HEK293 (cell line): ENCODE data around the gene TSPAN11.

Experiments
- CTCF ChIA-PET: fragments of 350-600 bp; formaldehyde crosslinking; extraction: SDS; loops from one replicate; lab custom pipeline; 2021; ENCODE audit warnings: antibody characterized with exemption; lab: Yijun Ruan, JAX
- POLR2A ChIA-PET: fragments of 300-600 bp; formaldehyde crosslinking; extraction: SDS; loops from one replicate; lab custom pipeline; 2020; ENCODE audit warnings: antibody characterized with exemption, inconsistent platforms; lab: Yijun Ruan, JAX
- H3K27ac ChIP-seq: fragments of 200-500 bp; sonication (Bioruptor generic); 2 replicates; pipeline ENCODE4 v1.5.1; 2014; ENCODE audit warnings: low read depth, low read length, control low read depth, inconsistent platforms; ENCODE audit errors: extremely low read depth
- H3K36me3 ChIP-seq, 2 experiments: fragments of 200-500 bp in 1 of 2; sonication (Bioruptor generic) in 1 of 2; 1 replicate in 1 of 2; 2 replicates in 1 of 2; pipeline ENCODE4 v1.5.1; 2014 to 2017; ENCODE audit warnings: inconsistent platforms in 2 of 2, low read length in 2 of 2; ENCODE audit not compliant: control insufficient read depth in 2 of 2, insufficient read depth in 1 of 2
- H3K4me1 ChIP-seq: fragments of 200-500 bp; sonication (Bioruptor generic); 2 replicates; pipeline ENCODE4 v1.5.1; 2014; ENCODE audit warnings: mild to moderate bottlenecking, low read length, inconsistent platforms; ENCODE audit not compliant: control insufficient read depth, insufficient read depth
- H3K4me3 ChIP-seq: 2 replicates; pipeline ENCODE4 v1.5.1; 2011; ENCODE audit warnings: low read depth, mild to moderate bottlenecking, control low read depth, low read length, moderate library complexity
- H3K9me3 ChIP-seq: fragments of 200-500 bp; sonication (Bioruptor generic); 2 replicates; pipeline ENCODE4 v1.5.1; 2014; ENCODE audit warnings: low read depth, low read length, inconsistent platforms; ENCODE audit not compliant: control insufficient read depth, insufficient read depth
- HOXC10 ChIP-seq: sonication (generic); formaldehyde crosslinking; IDR thresholded peaks from 2 replicates; pipeline ENCODE4 v1.8.1; 2023; ENCODE audit warnings: mild to moderate bottlenecking, missing genetic modification reagents
- KLF1 ChIP-seq: fragments of 450-650 bp; formaldehyde crosslinking; IDR thresholded peaks from 2 replicates; pipeline ENCODE4 v1.5.1; 2016; ENCODE audit warnings: missing biosample characterization, missing genetic modification characterization
- OVOL3 ChIP-seq: fragments of 450-650 bp; formaldehyde crosslinking; IDR thresholded peaks from 2 replicates; pipeline ENCODE4 v1.5.1; 2016; ENCODE audit warnings: missing biosample characterization, missing genetic modification characterization
- PRDM10 ChIP-seq: fragments of 450-650 bp; formaldehyde crosslinking; IDR thresholded peaks from 2 replicates; pipeline ENCODE4 v1.5.1; 2016; ENCODE audit warnings: missing biosample characterization, missing genetic modification characterization
- PRDM6 ChIP-seq: fragments of 450-650 bp; formaldehyde crosslinking; IDR thresholded peaks from 2 replicates; pipeline ENCODE4 v1.5.1; 2017; ENCODE audit warnings: missing biosample characterization, missing genetic modification characterization
- SP7 ChIP-seq: fragments of 450-650 bp; formaldehyde crosslinking; IDR thresholded peaks from 2 replicates; pipeline ENCODE4 v1.5.1; 2016; ENCODE audit warnings: missing biosample characterization, missing genetic modification characterization
- ZBTB1 ChIP-seq: fragments of 450-650 bp; formaldehyde crosslinking; IDR thresholded peaks from 2 replicates; pipeline ENCODE4 v1.5.1; 2016; ENCODE audit warnings: missing biosample characterization, missing genetic modification characterization
- ZNF18 ChIP-seq: fragments of 450-650 bp; formaldehyde crosslinking; IDR thresholded peaks from 2 replicates; pipeline ENCODE4 v1.5.1; 2016; ENCODE audit warnings: missing biosample characterization, missing genetic modification characterization
- ZNF184 ChIP-seq: fragments of 450-650 bp; IDR thresholded peaks from 2 replicates; pipeline ENCODE4 v1.5.1; 2018; ENCODE audit warnings: missing biosample characterization, mild to moderate bottlenecking, missing genetic modification characterization
- ZNF211 ChIP-seq: fragments of 450-650 bp; formaldehyde crosslinking; IDR thresholded peaks from 2 replicates; pipeline ENCODE4 v1.5.1; 2016; ENCODE audit warnings: low read depth, missing biosample characterization, missing genetic modification characterization
- ZNF335 ChIP-seq: fragments of 450-650 bp; formaldehyde crosslinking; conservative IDR thresholded peaks from 2 replicates; pipeline ENCODE4 v1.5.1; 2016; ENCODE audit warnings: missing biosample characterization, missing genetic modification characterization
- ZNF350 ChIP-seq: fragments of 450-650 bp; formaldehyde crosslinking; IDR thresholded peaks from 2 replicates; pipeline ENCODE4 v1.5.0; 2017; ENCODE audit warnings: missing biosample characterization, mild to moderate bottlenecking, missing genetic modification characterization
- ZNF398 ChIP-seq: fragments of 450-650 bp; formaldehyde crosslinking; IDR thresholded peaks from 2 replicates; pipeline ENCODE4 v1.5.1; 2017; ENCODE audit warnings: missing biosample characterization, missing genetic modification characterization
- ZNF473 ChIP-seq: fragments of 450-650 bp; formaldehyde crosslinking; IDR thresholded peaks from 2 replicates; pipeline ENCODE4 v1.5.1; 2017; ENCODE audit warnings: missing biosample characterization, missing genetic modification characterization
- ZNF639 ChIP-seq: fragments of 450-650 bp; formaldehyde crosslinking; IDR thresholded peaks from 2 replicates; pipeline ENCODE4 v1.5.1; 2016; ENCODE audit warnings: missing biosample characterization, missing genetic modification characterization
- ZNF664 ChIP-seq: fragments of 450-650 bp; formaldehyde crosslinking; IDR thresholded peaks from 2 replicates; pipeline ENCODE4 v1.5.1; 2016; ENCODE audit warnings: missing biosample characterization, missing genetic modification characterization
- ZNF670 ChIP-seq: fragments of 450-650 bp; formaldehyde crosslinking; IDR thresholded peaks from 2 replicates; pipeline ENCODE4 v1.5.1; 2016; ENCODE audit warnings: missing biosample characterization, missing genetic modification characterization, low read depth
- ZNF76 ChIP-seq: fragments of 450-650 bp; formaldehyde crosslinking; IDR thresholded peaks from 2 replicates; pipeline ENCODE4; 2016; ENCODE audit warnings: low read depth, missing biosample characterization, missing genetic modification characterization, borderline replicate concordance
- ZSCAN23 ChIP-seq: fragments of 450-650 bp; formaldehyde crosslinking; IDR thresholded peaks from 2 replicates; pipeline ENCODE4 v1.5.1; 2016; ENCODE audit warnings: missing biosample characterization, missing genetic modification characterization
- ZSCAN5A ChIP-seq: fragments of 450-650 bp; formaldehyde crosslinking; IDR thresholded peaks from 2 replicates; pipeline ENCODE4 v1.5.1; 2016; ENCODE audit warnings: missing biosample characterization, missing genetic modification characterization

The TSPAN11 gene

GRCh38 chr12:30952015-30952414, 25.5 kb downstream of the TSPAN11 start (continued):
- no peak for TF ChIP-seq ZNF398 (tag by site-specific recombination)
- TF ChIP-seq ZNF76 (tag by site-specific recombination): no peak
- TF ChIP-seq PRDM6: no peak
- TF ChIP-seq ZNF639 (tag by site-specific recombination): no peak

- no peak for TF ChIP-seq PRDM10 (tag by site-specific recombination)
- no peak for TF ChIP-seq ZNF664 (tag by site-specific recombination)
- TF ChIP-seq ZNF473 (tag by site-specific recombination): no peak
- TF ChIP-seq ZSCAN5A (tag by site-specific recombination): no peak
- TF ChIP-seq ZNF350 (tag by site-specific recombination): no peak
- TF ChIP-seq ZNF211 (tag by site-specific recombination): no peak
- no peak for TF ChIP-seq ZNF670 (tag by site-specific recombination)
- no peak for TF ChIP-seq ZNF184 (tag by site-specific recombination)
- no peak for TF ChIP-seq ZSCAN23 (tag by site-specific recombination)
- TF ChIP-seq ZBTB1 (tag by site-specific recombination): no peak
- TF ChIP-seq KLF1: no peak
- TF ChIP-seq SP7 (tag by site-specific recombination): no peak
- TF ChIP-seq ZNF18 (tag by site-specific recombination): no peak
- TF ChIP-seq OVOL3 (tag by site-specific recombination): no peak
- no peak for TF ChIP-seq ZNF335
- no peak for TF ChIP-seq HOXC10 (CRISPR knock-in tag)
- no peaks in the 10 kb centered on the region for H3K9me3 ChIP-seq
- H3K4me3 ChIP-seq: no peak overlapping the region
- POLR2A ChIA-PET: no interaction called here
- H3K36me3 ChIP-seq: no peaks in the 10 kb centered on the region
- CTCF ChIA-PET: no interaction called here
- no peak overlapping the region for H3K27ac ChIP-seq
- no peaks in the 10 kb centered on the region for H3K4me1 ChIP-seq
These were observed 26.7 kb downstream of the TSPAN11 start for GRCh38 chr12:30953257-30953656.
